Hepatocyte (in vitro differentiated cells): ENCODE data around the gene TRMT1. TPM values are rescaled to one million over a fixed set of nuclear protein-coding genes. Genes with fewer than 3 reads are reported as not detected.
A peak's percentile ranks its signal among the peaks of the same experiment; 100 is the strongest.

Experiments used
- DNase-seq: peaks from one replicate; pipeline ENCODE4 v3.0.0-alpha.2; 2016; ENCODE audit warnings: low spot score
- H2AFZ ChIP-seq: fragments of 200-600 bp; sonication (generic); 2 replicates; pipeline ENCODE4 v1.6.0; 2016; ENCODE audit warnings: antibody characterized with exemption, mild to moderate bottlenecking
- H3K27ac ChIP-seq: fragments of 200-600 bp; sonication (generic); 2 replicates; pipeline ENCODE4 v1.5.1; 2016; ENCODE audit warnings: mild to moderate bottlenecking
- H3K27me3 ChIP-seq: fragments of 200-600 bp; sonication (generic); 2 replicates; pipeline ENCODE4 v1.6.1; 2016
- H3K36me3 ChIP-seq: fragments of 200-600 bp; sonication (generic); replicated peaks from 2 replicates; pipeline ENCODE4 v1.5.1; 2016; ENCODE audit warnings: low read depth; ENCODE audit not compliant: insufficient read depth
- H3K4me1 ChIP-seq: fragments of 200-600 bp; sonication (generic); 2 replicates; pipeline ENCODE4 v1.5.1; 2016; ENCODE audit warnings: mild to moderate bottlenecking, moderate library complexity; ENCODE audit not compliant: insufficient read depth
- H3K4me2 ChIP-seq: fragments of 200-600 bp; sonication (generic); 2 replicates; pipeline ENCODE4 v1.6.0; 2016
- H3K4me3 ChIP-seq: fragments of 200-600 bp; sonication (generic); 2 replicates; pipeline ENCODE4 v1.5.1; 2016; ENCODE audit warnings: mild to moderate bottlenecking
- H3K79me2 ChIP-seq: fragments of 200-600 bp; sonication (generic); 2 replicates; pipeline ENCODE4 v1.6.0; 2017; ENCODE audit warnings: mild to moderate bottlenecking
- H3K9me2 ChIP-seq: fragments of 200-600 bp; sonication (generic); replicated peaks from 2 replicates; pipeline ENCODE4 v1.6.0; 2017; ENCODE audit warnings: mild to moderate bottlenecking; ENCODE audit not compliant: insufficient read depth
- H3K9me3 ChIP-seq: fragments of 200-600 bp; sonication (generic); 2 replicates; pipeline ENCODE4 v1.5.1; 2016; ENCODE audit warnings: low read depth, mild to moderate bottlenecking
- H4K20me1 ChIP-seq: fragments of 200-600 bp; sonication (generic); 2 replicates; pipeline ENCODE4 v1.6.0; 2016; ENCODE audit warnings: mild to moderate bottlenecking; ENCODE audit not compliant: insufficient read depth, poor library complexity, severe bottlenecking
- CTCF ChIP-seq: fragments of 200-600 bp; sonication (generic); IDR thresholded peaks from 2 replicates; pipeline ENCODE4 v1.5.1; 2016; ENCODE audit warnings: antibody characterized with exemption, mild to moderate bottlenecking; ENCODE audit not compliant: poor library complexity
- EZH2 ChIP-seq: fragments of 200-600 bp; sonication (generic); IDR thresholded peaks from 2 replicates; pipeline ENCODE4 v1.6.1; 2016; ENCODE audit warnings: antibody characterized with exemption, mild to moderate bottlenecking, borderline replicate concordance
- EZH2phosphoT487 ChIP-seq: fragments of 200-600 bp; sonication (generic); IDR thresholded peaks from one replicate; pipeline ENCODE4 v1.6.1; 2018; ENCODE audit warnings: antibody characterized with exemption, mild to moderate bottlenecking, low read depth, moderate library complexity; ENCODE audit not compliant: unreplicated experiment, severe bottlenecking
- WGBS: methylation state at CpG from one replicate; pipeline ENCODE4 v1.1.6; 2016; ENCODE audit warnings: low lambda C conversion rate; ENCODE audit errors: missing lambda C conversion rate; 5-methylcytosine and 5-hydroxymethylcytosine counted together
- polyA plus RNA-seq: library from polyadenylated mRNA; unstranded; fragments of >200 nt; fragmentation: Nextera tagmentation; extraction: Ambion mirVana; gene quantifications from 2 replicates; pipeline ENCODE4 v1.2.1, GENCODE V29; 2016
- total RNA-seq: library from RNA; depleted of rRNA; stranded (reverse); fragments of >200 nt; gene quantifications from 2 replicates; pipeline ENCODE4 v1.2.3, GENCODE V29; 2014

The TRMT1 gene
- total and polyA plus RNA-seq, 2 experiments from 2014 or later, result 31.2 to 33.4 TPM

DNA sequence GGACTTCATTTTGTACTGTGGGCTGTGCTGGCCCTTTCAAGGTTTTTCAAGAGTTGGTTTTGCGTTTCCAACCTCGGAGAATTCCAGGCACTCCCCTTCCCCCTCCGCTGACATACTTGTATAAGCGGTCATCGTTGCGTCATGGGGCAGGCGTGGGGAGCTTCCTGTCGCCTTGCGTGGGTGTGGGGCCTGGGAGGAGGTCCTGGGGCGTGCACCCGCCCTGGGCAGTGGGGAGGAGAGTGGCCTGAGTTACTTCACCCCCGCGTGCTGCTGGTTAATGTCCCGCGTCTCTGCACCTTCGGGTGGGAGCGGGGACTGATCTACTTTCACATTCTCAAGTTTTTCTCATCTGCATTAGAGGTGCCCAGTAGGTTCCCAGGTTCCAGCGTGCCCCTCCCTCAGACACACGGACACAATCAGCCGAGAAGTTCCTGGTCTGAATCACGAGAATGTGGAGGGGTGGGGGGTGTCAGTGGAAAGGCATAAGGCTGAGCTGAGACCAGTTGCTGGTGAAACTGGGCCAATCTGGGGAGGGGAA lies 37.8 kb upstream of the TRMT1 start:
- H3K27me3 ChIP-seq, result no peaks in the 10 kb centered on the region
- peaks cover 16% of the 10 kb centered on the region for H4K20me1 ChIP-seq
- H3K4me2 ChIP-seq, result peak overlapping the region; percentile 96
- H3K9me2 ChIP-seq, result no peaks in the 10 kb centered on the region
- TF ChIP-seq EZH2 (no peak), CTCF (no peak), EZH2phosphoT487 (no peak)
- H2AFZ ChIP-seq, result no peak overlapping the region
- WGBS, result 1% methylated on average over 21 of the region's 21 CpGs
- H3K36me3 ChIP-seq, result no peaks in the 10 kb centered on the region
- H3K27ac ChIP-seq, result peak overlapping the region; percentile 99
- H3K4me3 ChIP-seq, result peak overlapping the region; percentile 90
- H3K79me2 ChIP-seq, result peaks cover 36% of the 10 kb centered on the region
- peak; percentile 88 for DNase-seq
- H3K9me3 ChIP-seq, result no peaks in the 10 kb centered on the region
- H3K4me1 ChIP-seq, result peaks cover 14% of the 10 kb centered on the region

DNA sequence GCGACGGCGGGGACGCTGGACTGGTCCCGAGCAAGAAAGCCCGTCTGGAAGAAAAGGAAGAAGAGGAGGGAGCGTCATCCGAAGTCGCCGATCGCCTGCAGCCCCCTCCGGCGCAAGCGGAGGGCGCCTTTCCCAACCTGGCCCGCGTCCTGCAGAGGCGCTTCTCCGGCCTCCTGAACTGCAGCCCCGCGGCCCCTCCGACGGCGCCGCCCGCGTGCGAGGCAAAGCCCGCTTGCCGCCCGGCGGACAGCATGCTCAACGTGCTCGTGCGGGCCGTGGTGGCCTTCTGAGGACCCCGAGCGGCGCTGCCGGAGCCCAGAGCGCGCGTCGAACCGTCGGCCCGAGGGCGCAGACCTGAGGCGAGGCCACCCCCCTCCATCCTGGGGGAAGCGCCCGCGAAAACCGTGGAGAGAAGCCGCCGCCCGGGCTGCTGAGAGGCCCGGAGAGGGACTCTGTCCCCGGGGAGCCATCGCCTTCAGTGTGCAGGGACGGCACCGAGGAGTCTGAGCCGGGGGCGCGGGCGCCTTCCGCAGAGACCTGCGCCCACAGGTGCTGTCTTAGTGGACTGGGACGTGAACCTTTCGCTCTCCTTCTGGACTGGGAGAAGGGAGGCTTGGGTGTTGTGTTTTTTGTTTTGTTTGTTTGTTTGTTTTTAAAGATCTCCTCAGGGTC lies 37.2 kb upstream of the TRMT1 start:
- TF ChIP-seq EZH2 (no peak), CTCF (peak; percentile 12), EZH2phosphoT487 (peak; percentile 34)
- peaks cover 41% of the 10 kb centered on the region for H3K79me2 ChIP-seq
- H3K27me3 ChIP-seq, result no peaks in the 10 kb centered on the region
- H2AFZ ChIP-seq, result no peak overlapping the region
- DNase-seq, result peak; percentile 59
- H4K20me1 ChIP-seq, result peaks cover 16% of the 10 kb centered on the region
- no peaks in the 10 kb centered on the region for H3K36me3 ChIP-seq
- peaks cover 20% of the 10 kb centered on the region for H3K4me1 ChIP-seq
- H3K4me2 ChIP-seq, result peak overlapping the region; percentile 96
- H3K9me2 ChIP-seq, result no peaks in the 10 kb centered on the region
- WGBS, result 1% methylated on average over 48 of the region's 69 CpGs
- peak overlapping the region; percentile 99 for H3K27ac ChIP-seq
- H3K9me3 ChIP-seq, result no peaks in the 10 kb centered on the region
- H3K4me3 ChIP-seq, result peak overlapping the region; percentile 90

GRCh38 chr19:13152974-13153568 lies 36.5 kb upstream of the TRMT1 start:
- peak overlapping the region; percentile 90 for H3K4me3 ChIP-seq
- H3K4me1 ChIP-seq, result peaks cover 23% of the 10 kb centered on the region
- no peaks in the 10 kb centered on the region for H3K36me3 ChIP-seq
- H3K27ac ChIP-seq, result peak overlapping the region; percentile 99
- peaks cover 45% of the 10 kb centered on the region for H3K79me2 ChIP-seq
- no peak for TF ChIP-seq EZH2phosphoT487
- TF ChIP-seq CTCF, result peak; percentile 28
- peaks cover 16% of the 10 kb centered on the region for H4K20me1 ChIP-seq
- peak; percentile 97 for DNase-seq
- H3K9me3 ChIP-seq, result no peaks in the 10 kb centered on the region
- no peak overlapping the region for H2AFZ ChIP-seq
- H3K9me2 ChIP-seq, result no peaks in the 10 kb centered on the region
- H3K4me2 ChIP-seq, result peak overlapping the region; percentile 96
- 1% methylated on average over 47 of the region's 59 CpGs for WGBS
- H3K27me3 ChIP-seq, result no peaks in the 10 kb centered on the region
